GM10248 (cell line): Measurements from ENCODE around the gene CEP97.
"Not testable (repeated sequence)": the region's sequence is repeated elsewhere in the genome, so short reads cannot be mapped to it uniquely, and the experiment has no call there.

Experiments
- CTCF ChIA-PET: fragments of 300-600 bp; sonication (Branson Sonifier 250); formaldehyde crosslinking; extraction: SDS; loops from one replicate; lab custom pipeline; 2021; ENCODE audit warnings: antibody characterized with exemption; lab: Yijun Ruan, JAX
- POLR2A ChIA-PET: fragments of 350-650 bp; sonication (Branson Sonifier 250); formaldehyde crosslinking; extraction: SDS; loops from one replicate; lab custom pipeline; 2020; ENCODE audit warnings: antibody characterized with exemption; lab: Yijun Ruan, JAX
- DNase-seq: peaks from one replicate; pipeline ENCODE4 v3.0.0; 2012; ENCODE audit errors: extremely low spot score
- TF ChIP-seq, protein P1 (sequence below): IDR thresholded peaks from 2 replicates; pipeline ENCODE4 v1.5.1; 2012; ENCODE audit warnings: mild to moderate bottlenecking, low read depth; ENCODE audit errors: extremely low read depth, missing control alignments, control extremely low read depth

The CEP97 gene

DNA sequence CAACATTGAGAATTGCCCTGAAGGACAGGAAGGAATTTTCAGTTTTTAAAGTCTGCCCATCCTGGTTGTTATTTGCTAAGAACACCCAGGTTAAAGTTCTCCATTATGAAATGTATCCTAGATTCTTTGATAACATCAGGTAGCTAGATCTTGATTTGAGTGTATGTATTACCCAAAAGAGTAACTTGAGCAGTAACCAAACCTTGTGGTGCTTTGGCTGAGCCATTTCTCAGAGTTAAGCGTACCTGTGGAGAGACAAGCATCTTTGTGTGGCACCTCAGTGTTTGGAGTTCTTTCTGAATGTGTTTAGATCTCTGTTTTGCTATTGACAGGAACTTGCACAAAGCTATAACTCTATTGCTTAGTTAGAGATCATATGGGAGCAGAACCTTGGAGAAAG, 20.4 kb downstream of the CEP97 start:
- TF ChIP-seq, protein P1, sequence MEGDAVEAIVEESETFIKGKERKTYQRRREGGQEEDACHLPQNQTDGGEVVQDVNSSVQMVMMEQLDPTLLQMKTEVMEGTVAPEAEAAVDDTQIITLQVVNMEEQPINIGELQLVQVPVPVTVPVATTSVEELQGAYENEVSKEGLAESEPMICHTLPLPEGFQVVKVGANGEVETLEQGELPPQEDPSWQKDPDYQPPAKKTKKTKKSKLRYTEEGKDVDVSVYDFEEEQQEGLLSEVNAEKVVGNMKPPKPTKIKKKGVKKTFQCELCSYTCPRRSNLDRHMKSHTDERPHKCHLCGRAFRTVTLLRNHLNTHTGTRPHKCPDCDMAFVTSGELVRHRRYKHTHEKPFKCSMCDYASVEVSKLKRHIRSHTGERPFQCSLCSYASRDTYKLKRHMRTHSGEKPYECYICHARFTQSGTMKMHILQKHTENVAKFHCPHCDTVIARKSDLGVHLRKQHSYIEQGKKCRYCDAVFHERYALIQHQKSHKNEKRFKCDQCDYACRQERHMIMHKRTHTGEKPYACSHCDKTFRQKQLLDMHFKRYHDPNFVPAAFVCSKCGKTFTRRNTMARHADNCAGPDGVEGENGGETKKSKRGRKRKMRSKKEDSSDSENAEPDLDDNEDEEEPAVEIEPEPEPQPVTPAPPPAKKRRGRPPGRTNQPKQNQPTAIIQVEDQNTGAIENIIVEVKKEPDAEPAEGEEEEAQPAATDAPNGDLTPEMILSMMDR = no peak
- POLR2A ChIA-PET = no interaction called here
- DNase-seq = no peak
- CTCF ChIA-PET = no interaction called here

DNA sequence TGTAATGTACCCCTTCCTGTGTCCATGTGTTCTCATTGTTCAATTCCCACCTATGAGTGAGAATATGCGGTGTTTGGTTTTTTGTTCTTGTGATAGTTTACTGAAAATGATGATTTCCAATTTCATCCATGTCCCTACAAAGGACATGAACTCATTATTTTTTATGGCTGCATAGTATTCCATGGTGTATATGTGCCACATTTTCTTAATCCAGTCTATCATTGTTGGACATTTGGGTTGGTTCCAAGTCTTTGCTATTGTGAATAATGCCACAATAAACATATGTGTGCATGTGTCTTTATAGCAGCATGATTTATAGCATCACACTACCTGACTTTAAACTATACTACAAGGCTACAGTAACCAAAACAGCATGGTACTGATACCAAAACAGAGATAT, 21.5 kb downstream of the CEP97 start:
- POLR2A ChIA-PET, DNase-seq, CTCF ChIA-PET: not testable (repeated sequence)

DNA sequence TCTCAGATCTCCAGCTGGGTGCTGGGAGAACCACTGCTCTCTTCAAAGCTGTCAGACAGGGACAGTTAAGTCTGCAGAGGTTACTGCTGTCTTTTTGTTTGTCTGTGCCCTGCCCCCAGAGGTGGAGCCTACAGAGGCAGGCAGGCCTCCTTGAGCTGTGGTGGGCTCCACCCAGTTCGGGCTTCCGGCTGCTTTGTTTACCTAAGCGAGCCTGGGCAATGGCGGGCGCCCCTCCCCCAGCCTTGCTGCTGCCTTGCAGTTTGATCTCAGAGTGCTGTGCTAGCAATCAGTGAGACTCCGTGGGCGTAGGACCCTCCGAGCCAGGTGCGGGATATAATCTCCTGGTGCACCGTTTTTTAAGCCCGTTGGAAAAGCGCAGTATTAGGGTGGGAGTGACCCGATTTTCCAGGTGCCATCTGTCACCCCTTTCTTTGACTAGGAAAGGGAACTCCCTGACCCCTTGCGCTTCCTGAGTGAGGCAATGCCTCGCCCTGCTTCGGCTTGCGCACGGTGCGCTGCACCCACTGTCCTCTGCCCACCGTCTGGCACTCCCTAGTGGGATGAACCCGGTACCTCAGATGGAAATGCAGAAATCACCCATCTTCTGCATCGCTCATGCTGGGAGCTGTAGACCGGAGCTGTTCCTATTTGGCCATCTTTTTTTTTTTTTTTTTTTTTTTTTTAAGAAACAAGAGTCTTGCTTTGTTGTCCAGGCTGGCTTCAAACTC, 29.1 kb downstream of the CEP97 start:
- CTCF ChIA-PET, DNase-seq: not testable (repeated sequence)
- POLR2A ChIA-PET = interaction anchor here (0.6 kb wide), 1 partner anchor 16 kb away, joined by 3 read pairs; no protein-coding TSS in a partner anchor

DNA sequence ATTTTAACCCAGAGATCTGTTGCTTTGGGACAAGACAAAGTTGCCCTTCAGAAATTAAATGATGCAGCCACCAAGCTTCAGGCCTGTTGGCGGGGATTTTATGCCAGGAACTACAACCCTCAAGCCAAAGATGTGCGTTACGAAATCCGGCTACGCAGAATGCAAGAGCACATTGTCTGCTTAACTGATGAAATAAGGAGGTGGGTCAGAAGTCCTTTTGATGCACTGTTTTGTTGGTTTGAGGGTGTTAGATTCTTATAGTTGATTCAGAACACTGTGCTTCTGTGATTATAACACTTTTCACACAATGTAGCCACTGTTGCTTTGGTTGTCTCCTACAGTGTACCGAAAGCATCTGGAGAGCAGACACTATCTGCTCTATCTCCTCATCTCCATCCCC, 33.8 kb downstream of the CEP97 start:
- ChIA-PET POLR2A (no interaction called here), CTCF (no interaction called here)
- no peak for DNase-seq
- TF ChIP-seq, protein P1 = no peak

DNA sequence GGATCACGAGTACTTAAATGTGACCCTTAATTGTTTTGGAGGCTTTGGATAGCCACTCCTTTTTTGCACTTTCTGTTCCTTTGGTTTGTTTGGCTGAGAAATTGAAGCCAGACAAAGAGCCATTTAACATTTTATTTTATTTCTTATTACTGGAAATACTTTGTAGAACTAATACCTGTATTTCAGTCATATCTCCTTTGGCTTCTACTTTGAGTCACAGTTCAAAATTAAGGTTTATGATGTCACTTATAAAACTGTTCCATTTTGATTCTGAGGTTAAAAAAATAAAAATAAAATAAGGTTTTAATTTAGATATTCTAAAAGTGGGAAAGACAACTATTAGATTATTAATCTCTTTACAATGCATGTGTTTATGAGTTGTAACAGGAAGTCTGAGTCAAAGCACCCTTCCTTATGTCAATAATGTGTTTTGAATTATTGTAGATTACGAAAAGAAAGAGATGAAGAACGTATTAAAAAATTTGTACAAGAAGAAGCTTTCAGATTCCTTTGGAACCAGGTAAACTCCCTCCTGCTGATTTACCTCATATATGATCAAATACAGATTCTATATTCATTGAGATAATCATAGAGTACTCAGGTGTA, 37.7 kb downstream of the CEP97 start:
- POLR2A ChIA-PET = no interaction called here
- CTCF ChIA-PET = interaction anchor here (1.0 kb wide), 1 partner anchor 17 kb away, joined by 3 read pairs; the partner anchor contains the start of gene NXPE3
- no peak for DNase-seq
- TF ChIP-seq, protein P1 = no peak

DNA sequence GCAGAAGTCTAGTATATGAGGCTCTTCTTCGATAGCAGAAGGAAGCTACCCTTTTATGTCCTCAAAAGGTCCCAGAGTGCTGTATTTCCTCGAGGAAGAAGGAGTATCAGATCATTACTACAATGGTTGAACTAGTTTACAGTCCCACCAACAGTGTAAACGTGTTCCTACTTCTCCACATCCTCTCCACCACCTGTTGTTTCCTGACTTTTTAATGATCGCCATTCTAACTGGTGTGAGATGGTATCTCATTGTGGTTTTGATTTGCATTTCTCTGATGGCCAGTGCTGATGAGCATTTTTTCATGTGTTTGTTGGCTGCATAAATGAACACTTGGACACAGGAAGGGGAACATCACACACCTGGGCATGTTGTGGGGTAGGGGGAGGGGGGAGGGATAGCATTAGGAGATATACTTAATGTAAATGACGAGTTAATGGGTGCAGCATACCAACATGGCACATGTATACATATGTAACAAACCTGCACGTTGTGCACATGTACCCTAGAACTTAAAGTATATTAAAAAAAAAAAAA, 53.4 kb downstream of the CEP97 start:
- CTCF ChIA-PET, POLR2A ChIA-PET, DNase-seq: not testable (repeated sequence)

DNA sequence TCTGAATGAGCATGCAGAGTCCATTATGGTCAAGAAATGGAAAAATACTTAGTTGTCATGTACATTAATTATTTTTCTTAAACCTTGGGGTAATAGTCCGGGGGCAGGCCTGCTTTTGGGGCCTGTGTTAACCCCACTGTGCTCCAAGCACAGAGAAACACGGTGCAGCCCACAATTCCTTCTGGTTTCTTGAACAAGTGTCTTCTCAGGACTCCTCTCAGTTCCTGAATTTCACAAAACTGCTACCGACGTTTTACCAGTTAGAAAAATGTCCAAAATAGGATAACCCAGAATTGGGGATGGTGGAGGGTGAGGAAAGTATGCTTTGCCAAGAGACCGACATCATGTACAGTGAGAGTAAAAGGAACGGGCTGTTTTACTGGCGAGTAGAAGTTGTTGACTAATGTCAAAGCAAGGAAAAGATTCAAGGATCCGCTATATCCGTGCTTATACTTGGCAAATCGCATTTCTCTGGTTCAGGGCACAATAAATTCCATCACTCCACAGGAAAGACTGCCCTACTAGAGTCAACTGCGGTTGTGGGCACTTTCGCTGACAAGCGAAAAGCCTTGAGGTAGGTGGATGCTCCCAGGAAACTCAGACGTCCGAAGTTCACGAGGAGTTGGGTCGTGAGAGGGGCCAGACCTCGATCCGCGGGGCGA, 54.1 kb downstream of the CEP97 start:
- POLR2A ChIA-PET = interaction anchor here (1.0 kb wide), 2 partner anchors 9 to 54 kb away, joined by 3 read pairs; partner anchors contain the start of gene CEP97
- no peak for DNase-seq
- CTCF ChIA-PET = interaction anchor here (1.0 to 1.7 kb wide), 6 partner anchors 11 to 36 kb away, joined by 3 to 10 read pairs (median 4); no protein-coding TSS in a partner anchor
- TF ChIP-seq, protein P1 = no peak
